GM12878 (cell line): ENCODE measurements around the gene PPP1R12B. TPM values are rescaled to one million over a fixed set of nuclear protein-coding genes. Genes with fewer than 3 reads are reported as not detected.
"Not testable (repeated sequence)": the region's sequence is repeated elsewhere in the genome, so short reads cannot be mapped to it uniquely, and the experiment has no call there.

ENCODE experiments used
- ATAC-seq: fragments of 200-7000 bp; cut with Tn5 transposase; 3 replicates; pipeline ENCODE4 v1.9.1; 2020; ENCODE audit warnings: mild to moderate bottlenecking, moderate library complexity
- BruUV-seq: library from RNA; stranded (reverse); fragments of 400-500 nt; replicated peaks from 2 replicates; lab custom pipeline; 2021; lab: Mats Ljungman, UMichigan
- CTCF ChIA-PET: fragments of 300-600 bp; sonication (Branson Sonifier 250); formaldehyde crosslinking; extraction: SDS; loops from one replicate; lab custom pipeline; 2021; ENCODE audit warnings: inconsistent platforms; lab: Yijun Ruan, JAX
- POLR2A ChIA-PET: fragments of 350-600 bp; formaldehyde crosslinking; extraction: SDS; loops from one replicate; lab custom pipeline; 2021; ENCODE audit warnings: inconsistent platforms; lab: Charles Lee
- RAD21 ChIA-PET: fragments of 300-600 bp; sonication (Branson Sonifier 250); formaldehyde crosslinking; loops from one replicate; lab custom pipeline; 2023; ENCODE audit warnings: antibody characterized with exemption; ENCODE audit not compliant: unreplicated experiment; lab: Charles Lee
- SMC1A ChIA-PET: fragments of 300-600 bp; sonication (Branson Sonifier 250); formaldehyde crosslinking; loops from one replicate; lab custom pipeline; 2023; ENCODE audit not compliant: unreplicated experiment, uncharacterized antibody; lab: Charles Lee
- DNase-seq: peaks from one replicate; pipeline ENCODE4 v3.0.0-alpha.2; 2011; ENCODE audit warnings: low read depth, low spot score
- FAIRE-seq: peaks from 3 replicates; lab custom pipeline; 2011; peaks lifted over from hg19 to GRCh38; lab: Jason Lieb, UNC
- H2AFZ ChIP-seq: 2 replicates; pipeline ENCODE4 v1.6.0; 2011; ENCODE audit warnings: low read depth, low read length, control low read depth; ENCODE audit not compliant: control insufficient read depth
- H3K27ac ChIP-seq: 2 replicates; pipeline ENCODE4 v1.5.1; 2011; ENCODE audit warnings: control low read depth; ENCODE audit not compliant: control insufficient read depth, insufficient read depth
- H3K27me3 ChIP-seq, 2 experiments: replicated peaks in 1 of 2; 2 replicates each; pipeline versions ENCODE4 v1.6.0 to v1.6.1; 2011; ENCODE audit warnings: low read length in 1 of 2; ENCODE audit not compliant: control insufficient read depth in 2 of 2, insufficient read depth in 2 of 2
- H3K36me3 ChIP-seq, 2 experiments: 2 replicates each; pipeline ENCODE4 v1.5.1; 2011; ENCODE audit warnings: low read length in 1 of 2; ENCODE audit not compliant: control insufficient read depth in 2 of 2, insufficient read depth in 2 of 2
- H3K4me1 ChIP-seq: 2 replicates; pipeline ENCODE4 v1.6.1; 2011; ENCODE audit warnings: mild to moderate bottlenecking, low read length, moderate library complexity, mixed read lengths; ENCODE audit not compliant: control insufficient read depth, insufficient read depth
- H3K4me2 ChIP-seq: 2 replicates; pipeline ENCODE4 v1.6.0; 2011; ENCODE audit warnings: control low read depth; ENCODE audit not compliant: control insufficient read depth, insufficient read depth
- H3K4me3 ChIP-seq: fragments of 200-600 bp; sonication (generic); 2 replicates; pipeline ENCODE4 v1.5.1; 2016
- H3K79me2 ChIP-seq: 2 replicates; pipeline ENCODE4 v1.6.0; 2011; ENCODE audit warnings: low read length; ENCODE audit not compliant: control insufficient read depth, insufficient read depth
- H3K9ac ChIP-seq: 2 replicates; pipeline ENCODE4 v1.8.0; 2011; ENCODE audit warnings: low read length, control low read depth, mixed read lengths; ENCODE audit not compliant: control insufficient read depth, insufficient read depth
- H3K9me3 ChIP-seq: replicated peaks from 3 replicates; pipeline ENCODE4 v1.5.1; 2011; ENCODE audit warnings: mild to moderate bottlenecking, low read length; ENCODE audit not compliant: control insufficient read depth, insufficient read depth
- H4K20me1 ChIP-seq: 2 replicates; pipeline ENCODE4 v1.6.0; 2011; ENCODE audit not compliant: control insufficient read depth, insufficient read depth
- CBFB ChIP-seq: IDR thresholded peaks from 2 replicates; pipeline ENCODE4 v1.6.1; 2016; ENCODE audit warnings: antibody characterized with exemption, low read depth
- DPF2 ChIP-seq: fragments of 450-650 bp; IDR thresholded peaks from 2 replicates; pipeline ENCODE4 v1.6.1; 2017; ENCODE audit warnings: mild to moderate bottlenecking
- EED ChIP-seq: sonication (generic); IDR thresholded peaks from 2 replicates; pipeline ENCODE4 v1.6.1; 2016; ENCODE audit warnings: antibody characterized with exemption, low read depth
- IKZF1 ChIP-seq: fragments of 450-650 bp; conservative IDR thresholded peaks from 2 replicates; pipeline ENCODE4 v1.6.1; 2017; ENCODE audit warnings: antibody characterized with exemption, mild to moderate bottlenecking
- IKZF2 ChIP-seq, 2 experiments: fragments of 450-650 bp; IDR thresholded peaks; 2 replicates each; pipeline ENCODE4 v1.6.1; 2017; ENCODE audit warnings: mild to moderate bottlenecking in 2 of 2, moderate library complexity in 2 of 2
- MEF2B ChIP-seq: fragments of 450-650 bp; IDR thresholded peaks from 2 replicates; pipeline ENCODE4 v1.6.1; 2018; ENCODE audit warnings: mild to moderate bottlenecking, moderate library complexity; ENCODE audit not compliant: partially characterized antibody, poor library complexity, severe bottlenecking
- MLLT1 ChIP-seq: fragments of 450-650 bp; IDR thresholded peaks from 2 replicates; pipeline ENCODE4 v1.6.1; 2016; ENCODE audit warnings: mild to moderate bottlenecking
- MTA2 ChIP-seq: fragments of 450-650 bp; IDR thresholded peaks from 2 replicates; pipeline ENCODE4 v1.6.1; 2016; ENCODE audit warnings: low read depth, mild to moderate bottlenecking, moderate library complexity
- NFIC ChIP-seq: IDR thresholded peaks from 2 replicates; pipeline ENCODE4 v1.6.1; 2012; ENCODE audit warnings: low read depth, mild to moderate bottlenecking, inconsistent platforms, low read length, moderate library complexity
- NR2F1 ChIP-seq: fragments of 450-650 bp; conservative IDR thresholded peaks from 2 replicates; pipeline ENCODE4 v1.6.1; 2017; ENCODE audit warnings: mild to moderate bottlenecking
- PAX5 ChIP-seq: IDR thresholded peaks from 2 replicates; pipeline ENCODE4 v1.6.1; 2011; ENCODE audit warnings: low read depth, low read length, borderline replicate concordance
- PKNOX1 ChIP-seq: fragments of 450-650 bp; IDR thresholded peaks from 2 replicates; pipeline ENCODE4 v1.6.1; 2016; ENCODE audit warnings: mild to moderate bottlenecking
- RUNX3 ChIP-seq: IDR thresholded peaks from 2 replicates; pipeline ENCODE4 v1.6.1; 2012; ENCODE audit warnings: low read length, inconsistent platforms
- STAT1 ChIP-seq: fragments of 450-650 bp; conservative IDR thresholded peaks from 2 replicates; pipeline ENCODE4 v1.6.1; 2014; ENCODE audit warnings: antibody characterized with exemption, mild to moderate bottlenecking
- WGBS: methylation state at CpG from one replicate; pipeline ENCODE4 v1.1.6; 2016; ENCODE audit warnings: low lambda C conversion rate; ENCODE audit not compliant: insufficient replicate concordance, insufficient coverage; ENCODE audit errors: missing lambda C conversion rate; 5-methylcytosine and 5-hydroxymethylcytosine counted together
- in situ Hi-C: fragments of 300-500 bp; cut with MboI; formaldehyde crosslinking; loops from 9 replicates; pipeline ENCODE4 v1.14.3; 2018; ENCODE audit warnings: mixed read lengths
- intact Hi-C: fragments of 100-400 bp; cut with micrococcal nuclease; formaldehyde crosslinking; loops from one replicate; pipeline ENCODE4 v1.14.2; 2022; ENCODE audit not compliant: unreplicated experiment
- polyA plus RNA-seq, 11 experiments: library from polyadenylated mRNA; depleted of rRNA in 4 of 11; unstranded in 6 of 11; stranded (reverse) in 5 of 11; fragments of >200 nt; fragmentation: Nextera tagmentation in 4 of 11; fragmentation: Illumina TruSeq in 1 of 11; extraction: Ambion mirVana in 4 of 11; extraction: Trizol in 1 of 11; gene quantifications; 1 replicate in 1 of 11; 2 replicates in 10 of 11; pipeline versions ENCODE4 v1.2.1 to v1.2.3, GENCODE V29; 2011 to 2016; ENCODE audit warnings: inconsistent platforms in 2 of 11, missing spikeins in 2 of 11, low read depth in 1 of 11
- total RNA-seq, 4 experiments: library from RNA; depleted of rRNA in 3 of 4; stranded (reverse); fragments of >200 nt in 3 of 4; fragmentation: Illumina TruSeq in 1 of 4; extraction: Trizol in 1 of 4; gene quantifications; 2 replicates each; pipeline versions ENCODE4 v1.2.1 to v1.2.3, GENCODE V29; 2013 to 2021

The PPP1R12B gene
- total and polyA plus RNA-seq, 10 of the 15 experiments (the other 5 are each of a cell fraction or from before 2014, with no cell fraction given): 0.29 to 9.4 (median 4.7) TPM

- H2AFZ ChIP-seq: no peak overlapping the region
- H3K79me2 ChIP-seq: no peaks in the 10 kb centered on the region
- BruUV-seq: no TSS peak
- H3K9ac ChIP-seq: no peak overlapping the region
- POLR2A ChIA-PET: no interaction called here
- H3K27ac ChIP-seq: no peak overlapping the region
- no peak for TF ChIP-seq STAT1
- CTCF ChIA-PET: interaction anchor here (0.5 to 1.8 kb wide), 4 partner anchors 42 to 127 kb away, joined by 3 to 9 read pairs (median 4); no protein-coding TSS in a partner anchor
- H3K4me2 ChIP-seq: peak overlapping the region; percentile 71
- no peaks in the 10 kb centered on the region; a peak in 1 of 4 replicates for H3K27me3 ChIP-seq
- SMC1A ChIA-PET: interaction anchor here (1.4 kb wide), 1 partner anchor 59 kb away, joined by 3 read pairs; no protein-coding TSS in a partner anchor
- H3K9me3 ChIP-seq: no peaks in the 10 kb centered on the region
- FAIRE-seq: no peak
- RAD21 ChIA-PET: interaction anchor here (1.0 kb wide), 1 partner anchor 29 kb away, joined by 3 read pairs; no protein-coding TSS in a partner anchor
- WGBS: 60% methylated on average over 7 of the region's 7 CpGs
- intact Hi-C loops: no loop called here
- no peak overlapping the region for H3K4me3 ChIP-seq
- no peaks in the 10 kb centered on the region; the same call in 1 of the 2 replicates for H4K20me1 ChIP-seq
- in situ Hi-C loops: no loop called here
- peaks cover 24% of the 10 kb centered on the region for H3K4me1 ChIP-seq
- DNase-seq: no peak
- ATAC-seq: peak; percentile 3; the same call in 2 of the 3 replicates
- no peaks in the 10 kb centered on the region for H3K36me3 ChIP-seq
Observed at GRCh38 chr1:202628646-202629215, 280.2 kb downstream of the PPP1R12B start.

GRCh38 chr1:202629257-202629811 is 280.8 kb downstream of the PPP1R12B start:
- H3K36me3 ChIP-seq, H3K4me3 ChIP-seq, intact Hi-C loops, H3K27ac ChIP-seq, H3K79me2 ChIP-seq, H4K20me1 ChIP-seq, H3K27me3 ChIP-seq, H2AFZ ChIP-seq, H3K9ac ChIP-seq, H3K9me3 ChIP-seq, FAIRE-seq, POLR2A ChIA-PET, in situ Hi-C loops, BruUV-seq: not testable (repeated sequence)
- peak; percentile 34 for DNase-seq
- WGBS: 0% methylated on average over 1 of the region's 2 CpGs
- H3K4me1 ChIP-seq: peaks cover 24% of the 10 kb centered on the region
- ATAC-seq: peak; percentile 81
- ChIA-PET CTCF (interaction anchor here (0.5 to 1.6 kb wide), 3 partner anchors 43 to 90 kb away, joined by 4 to 5 read pairs (median 4); no protein-coding TSS in a partner anchor), RAD21 (interaction anchor here (1.0 kb wide), 1 partner anchor 29 kb away, joined by 3 read pairs; no protein-coding TSS in a partner anchor), SMC1A (interaction anchor here (1.4 kb wide), 1 partner anchor 60 kb away, joined by 3 read pairs; no protein-coding TSS in a partner anchor)
- peak overlapping the region; percentile 71 for H3K4me2 ChIP-seq
- 0 out of 2 replicates have a peak, but pooled peaks have one; percentile 32 for TF ChIP-seq NFIC
- TF ChIP-seq CBFB: peak; percentile 63; the same call in 1 of the 2 replicates
- TF ChIP-seq EED: peak; percentile 59; the same call in 1 of the 2 replicates
- TF ChIP-seq IKZF2 (IDR thresholded peaks at IDR 0.05): peak; percentile 67 to 77
- 0 out of 2 replicates have a peak, but pooled peaks have one; percentile 32 for TF ChIP-seq PAX5
- TF ChIP-seq PKNOX1: peak; percentile 48; the same call in 1 of the 2 replicates
- 0 out of 2 replicates have a peak, but pooled peaks have one; percentile 59 for TF ChIP-seq DPF2
- TF ChIP-seq MLLT1: peak; percentile 89
- TF ChIP-seq MEF2B: peak; percentile 35
- TF ChIP-seq NR2F1: 0 out of 2 replicates have a peak, but pooled peaks have one; percentile 43
- peak; percentile 84 for TF ChIP-seq RUNX3
- peak; percentile 47; the same call in 1 of the 2 replicates for TF ChIP-seq IKZF1
- TF ChIP-seq MTA2: peak; percentile 73; the same call in 1 of the 2 replicates
